ENCODE results near the gene EIF5B. TPM values are rescaled to one million over a fixed set of nuclear protein-coding genes. Genes with fewer than 3 reads are reported as not detected.

Gene EIF5B
- total and polyA plus RNA-seq, 7 donors, result 15.0 to 44.3 (median 32.7) TPM

GRCh38 chr2:99422599-99422998 is 85.4 kb downstream of the EIF5B start:
- no peaks in the 10 kb centered on the region for H3K9me3 ChIP-seq
- intact Hi-C loops (cut with DNase I), result no loop called here
- H3K4me3 ChIP-seq, result no peak overlapping the region
- H3K27me3 ChIP-seq, result no peaks in the 10 kb centered on the region
- DNase-seq, result no peak
- H3K4me1 ChIP-seq, result peaks cover 0 to 36% (median 21%) of the 10 kb centered on the region in 4 donors
- WGBS, 2 donors, result 69 to 72% methylated on average over 3 of the region's 3 CpGs
- H3K36me3 ChIP-seq, result peaks cover 0 to 72% (median 6%) of the 10 kb centered on the region in 4 donors
- no peak overlapping the region for H3K27ac ChIP-seq
- TF ChIP-seq POLR2AphosphoS5 (IDR thresholded peaks at IDR 0.05) (no peak), CTCF (IDR thresholded peaks at IDR 0.05) (no peak), EP300 (IDR thresholded peaks at IDR 0.05) (no peak), POLR2A (IDR thresholded peaks at IDR 0.05) (no peak)

GRCh38 chr2:99424371-99424770 is 87.2 kb downstream of the EIF5B start:
- H3K36me3 ChIP-seq, result peaks cover 0 to 72% (median 7%) of the 10 kb centered on the region in 4 donors
- peak overlapping the region in 1 of 4 donors; percentile 27 for H3K27ac ChIP-seq
- no peak overlapping the region for H3K4me3 ChIP-seq
- H3K27me3 ChIP-seq, result no peaks in the 10 kb centered on the region
- TF ChIP-seq CTCF (IDR thresholded peaks at IDR 0.05) (no peak), EP300 (IDR thresholded peaks at IDR 0.05) (no peak), POLR2A (IDR thresholded peaks at IDR 0.05) (no peak), POLR2AphosphoS5 (IDR thresholded peaks at IDR 0.05) (no peak)
- DNase-seq, result no peak
- H3K9me3 ChIP-seq, result no peaks in the 10 kb centered on the region
- peaks cover 0 to 36% (median 21%) of the 10 kb centered on the region in 4 donors for H3K4me1 ChIP-seq
- intact Hi-C loops (cut with DNase I), result no loop called here

GRCh38 chr2:99425022-99425421 is 87.8 kb downstream of the EIF5B start:
- intact Hi-C loops (cut with DNase I), result no loop called here
- H3K4me1 ChIP-seq, result peaks cover 0 to 37% (median 19%) of the 10 kb centered on the region in 4 donors
- WGBS, 2 donors, result 47 to 64% methylated on average over 2 of the region's 2 CpGs

GRCh38 chr2:99430614-99431291 is 93.6 kb downstream of the EIF5B start:
- intact Hi-C loops (cut with DNase I), result loop anchor here (10.0 kb wide), 1 partner anchor 54 kb away; no protein-coding TSS in a partner anchor
- no peak for DNase-seq
- H3K4me3 ChIP-seq, result no peak overlapping the region
- TF ChIP-seq POLR2AphosphoS5 (IDR thresholded peaks at IDR 0.05) (no peak), EP300 (IDR thresholded peaks at IDR 0.05) (no peak), POLR2A (IDR thresholded peaks at IDR 0.05) (no peak), CTCF (IDR thresholded peaks at IDR 0.05) (no peak)
- WGBS, 2 donors, result 61 to 77% methylated on average over 4 of the region's 4 CpGs
- H3K27me3 ChIP-seq, result no peaks in the 10 kb centered on the region
- no peaks in the 10 kb centered on the region for H3K9me3 ChIP-seq
- H3K27ac ChIP-seq, result peak overlapping the region; percentile 19 to 61 (median 54)
- peaks cover 0 to 22% (median 16%) of the 10 kb centered on the region in 4 donors for H3K4me1 ChIP-seq
- H3K36me3 ChIP-seq, result peaks cover 0 to 46% (median 4%) of the 10 kb centered on the region in 4 donors

More at GRCh38 chr2:99425022-99425421, 87.8 kb downstream of the EIF5B start:
- H3K36me3 ChIP-seq, result peaks cover 0 to 70% (median 7%) of the 10 kb centered on the region in 4 donors
- H3K27me3 ChIP-seq, result no peaks in the 10 kb centered on the region
- H3K9me3 ChIP-seq, result no peaks in the 10 kb centered on the region
- no peak for DNase-seq
- H3K4me3 ChIP-seq, result no peak overlapping the region
- TF ChIP-seq POLR2AphosphoS5 (IDR thresholded peaks at IDR 0.05), result no peak
- no peak for TF ChIP-seq POLR2A (IDR thresholded peaks at IDR 0.05)
- no peak for TF ChIP-seq CTCF (IDR thresholded peaks at IDR 0.05)
- TF ChIP-seq EP300 (IDR thresholded peaks at IDR 0.05), result no peak
- no peak overlapping the region for H3K27ac ChIP-seq

Data from sigmoid colon (tissue), 7 donors.